ENCODE measurements around the gene MBD6.
A peak's percentile ranks its signal among the peaks of the same experiment; 100 is the strongest.
"Not testable (repeated sequence)": the region's sequence is repeated elsewhere in the genome, so short reads cannot be mapped to it uniquely, and the experiment has no call there.

Gene MBD6

GRCh38 chr12:57513677-57514076 is 8.9 kb upstream of the MBD6 start:
- H3K27ac ChIP-seq; DNase-seq (ENCODE audit: low read depth, low spot score): not testable (repeated sequence)

- H3K27ac ChIP-seq: peak overlapping the region; percentile 98
- not testable (repeated sequence) for DNase-seq (ENCODE audit: low read depth, low spot score)
Measured at GRCh38 chr12:57514246-57514645, 8.4 kb upstream of the MBD6 start.

GRCh38 chr12:57514720-57515407 is 7.8 kb upstream of the MBD6 start:
- DNase-seq (ENCODE audit: low read depth, low spot score): no peak
- H3K27ac ChIP-seq: peak overlapping the region; percentile 98

GRCh38 chr12:57515408-57515933 is 7.2 kb upstream of the MBD6 start:
- H3K27ac ChIP-seq: peak overlapping the region; percentile 98
- no peak for DNase-seq (ENCODE audit: low read depth, low spot score)

GRCh38 chr12:57515934-57516541 is 6.6 kb upstream of the MBD6 start:
- peak overlapping the region; percentile 98 for H3K27ac ChIP-seq
- DNase-seq (ENCODE audit: low read depth, low spot score): no peak

- H3K27ac ChIP-seq: peak overlapping the region; percentile 98
- DNase-seq (ENCODE audit: low read depth, low spot score): no peak
Measured at GRCh38 chr12:57516617-57517153, 5.9 kb upstream of the MBD6 start.

GRCh38 chr12:57517187-57517586 is 5.4 kb upstream of the MBD6 start:
- no peak for DNase-seq (ENCODE audit: low read depth, low spot score)
- H3K27ac ChIP-seq: peak overlapping the region; percentile 98

GRCh38 chr12:57517718-57518117 is 4.9 kb upstream of the MBD6 start:
- H3K27ac ChIP-seq: peak overlapping the region; percentile 98

GRCh38 chr12:57518176-57518919 is 4.3 kb upstream of the MBD6 start:
- peak overlapping the region; percentile 98 for H3K27ac ChIP-seq
- DNase-seq (ENCODE audit: low read depth, low spot score): no peak

More at GRCh38 chr12:57517718-57518117, 4.9 kb upstream of the MBD6 start:
- not testable (repeated sequence) for DNase-seq (ENCODE audit: low read depth, low spot score)

GRCh38 chr12:57518920-57519795 is 3.5 kb upstream of the MBD6 start:
- no peak for DNase-seq (ENCODE audit: low read depth, low spot score)
- peak overlapping the region; percentile 98 for H3K27ac ChIP-seq

GRCh38 chr12:57519796-57520052 is 2.9 kb upstream of the MBD6 start:
- peak overlapping the region; percentile 98 for H3K27ac ChIP-seq
- no peak for DNase-seq (ENCODE audit: low read depth, low spot score)

- DNase-seq (ENCODE audit: low read depth, low spot score): peak; percentile 83
- peak within 1 kb of the TSS; percentile 98 for H3K27ac ChIP-seq
Measured at GRCh38 chr12:57520053-57520818, 2.4 kb upstream of the MBD6 start, which contains the start of gene DDIT3. TSS of gene DDIT3 (minus strand) at chr12:57520514. CDS start at chr12:57517406, 3,108 bp downstream.

GRCh38 chr12:57521525-57522010 is 1.1 kb upstream of the MBD6 start:
- DNase-seq (ENCODE audit: low read depth, low spot score): peak; percentile 20
- H3K27ac ChIP-seq: peak overlapping the region; percentile 98

- no peak for DNase-seq (ENCODE audit: low read depth, low spot score)
- peak overlapping the region; percentile 98 for H3K27ac ChIP-seq
Measured at GRCh38 chr12:57522887-57523705, 472 bp downstream of the MBD6 start.

- H3K27ac ChIP-seq: peak overlapping the region; percentile 98
- DNase-seq (ENCODE audit: low read depth, low spot score): no peak
Measured at GRCh38 chr12:57523706-57524614, 1.3 kb downstream of the MBD6 start.

- no peak overlapping the region for H3K27ac ChIP-seq
- DNase-seq (ENCODE audit: low read depth, low spot score): no peak
Measured at GRCh38 chr12:57524814-57525614, 2.4 kb downstream of the MBD6 start.
